Adrenal gland (tissue), 12 donors: Measurements from ENCODE around the gene KLHL11. TPM values are rescaled to one million over a fixed set of nuclear protein-coding genes. Genes with fewer than 3 reads are reported as not detected.

Experiments
- DNase-seq, 7 donors: peaks; one replicate each; pipeline ENCODE4 v3.0.0-alpha.2; 2019 to 2020
- H3K27ac ChIP-seq, 5 donors: fragments of 200-600 bp; sonication (generic) in 4 of 5; 1 replicate in 3 of 5; 2 replicates in 2 of 5; pipeline versions ENCODE4 v1.5.1 to v1.8.0; 2016 to 2020; ENCODE audit warnings: mild to moderate bottlenecking in 1 of 5
- H3K27me3 ChIP-seq: fragments of 200-600 bp; 2 replicates; pipeline ENCODE4 v1.8.0; 2021
- H3K36me3 ChIP-seq, 2 donors: fragments of 200-600 bp; replicated peaks in 1 of 2; 1 replicate in 1 of 2; 2 replicates in 1 of 2; pipeline versions ENCODE4 v1.5.1 to v1.8.0; 2018 to 2022
- H3K4me1 ChIP-seq, 2 donors: fragments of 200-600 bp; replicated peaks in 1 of 2; 1 replicate in 1 of 2; 2 replicates in 1 of 2; pipeline versions ENCODE4 v1.5.1 to v1.8.0; 2018 to 2021
- H3K4me3 ChIP-seq, 4 donors: fragments of 200-600 bp; sonication (generic) in 3 of 4; one replicate each; pipeline ENCODE4 v1.5.1; 2016 to 2018
- H3K9me3 ChIP-seq, 3 donors: fragments of 200-600 bp; sonication (generic) in 1 of 3; replicated peaks in 1 of 3; 1 replicate in 2 of 3; 2 replicates in 1 of 3; pipeline versions ENCODE4 v1.5.1 to v1.8.0; 2016 to 2021
- POLR2A ChIP-seq, 2 donors: fragments of 450-650 bp; IDR thresholded peaks; one replicate each; pipeline ENCODE4 v1.6.1; 2017; ENCODE audit warnings: antibody characterized with exemption in 2 of 2, mild to moderate bottlenecking in 2 of 2, moderate library complexity in 1 of 2
- WGBS, 4 donors: extraction: QIAGEN DNeasy Blood & Tissue Kit in 2 of 4; methylation state at CpG; one replicate each; pipeline versions ENCODE4 v1.1.5 to v1.1.7; 2013 to 2017; 5-methylcytosine and 5-hydroxymethylcytosine counted together
- intact Hi-C, 2 donors: fragments of 100-400 bp; cut with DNase I; formaldehyde crosslinking; loops; one replicate each; pipeline versions ENCODE4 v1.14.1 to v1.15.0; 2022 to 2023
- polyA plus RNA-seq, 3 donors: library from polyadenylated mRNA; stranded (reverse); fragments of 200-250 nt in 2 of 3; fragments of 350-450 nt in 1 of 3; fragmentation: Illumina TruSeq in 1 of 3; extraction: RNeasy Lipid Tissue Mini Kit (QIAGEN cat#74804) in 1 of 3; gene quantifications; one replicate each; pipeline ENCODE4 v1.2.3, GENCODE V29; 2013 to 2014
- total RNA-seq, 9 donors: library from RNA; depleted of rRNA in 4 of 9; stranded (reverse); fragments of >200 nt in 4 of 9; fragments of 120-200 nt in 1 of 9; fragmentation: NEBNext Ultra II Directional in 1 of 9; extraction: Animal tissue kit (Norgen Biotek cat#: 25700) in 1 of 9; gene quantifications; one replicate each; pipeline versions ENCODE4 v1.1.0 to v1.2.4, GENCODE V29; 2013 to 2023
- TF ChIP-seq, protein P1 (sequence below), 6 experiments: fragments of 450-650 bp in 4 of 6; fragments of 200-600 bp in 2 of 6; sonication (generic) in 1 of 6; IDR thresholded peaks; 1 replicate in 5 of 6; 2 replicates in 1 of 6; pipeline versions ENCODE4 v1.5.1 to v1.8.0; 2016 to 2021; ENCODE audit warnings: antibody characterized with exemption in 6 of 6, mild to moderate bottlenecking in 2 of 6, moderate library complexity in 1 of 6
- donor health status: healthy with polysubstance abuse.
- donor health status: Bipolar disorder and iron deficiency.
- donor health status: DM: yes; HTN: yes; CAD: no.
- donor health status: DM: no; HTN: no; CAD: no.
- donor health status: DM: no; HTN: no; CAD: no.
- donor health status: DM: yes; HTN: yes; CAD: no.

The KLHL11 gene
- total and polyA plus RNA-seq, 12 donors = 0.17 to 42.9 (median 18.3) TPM

DNA sequence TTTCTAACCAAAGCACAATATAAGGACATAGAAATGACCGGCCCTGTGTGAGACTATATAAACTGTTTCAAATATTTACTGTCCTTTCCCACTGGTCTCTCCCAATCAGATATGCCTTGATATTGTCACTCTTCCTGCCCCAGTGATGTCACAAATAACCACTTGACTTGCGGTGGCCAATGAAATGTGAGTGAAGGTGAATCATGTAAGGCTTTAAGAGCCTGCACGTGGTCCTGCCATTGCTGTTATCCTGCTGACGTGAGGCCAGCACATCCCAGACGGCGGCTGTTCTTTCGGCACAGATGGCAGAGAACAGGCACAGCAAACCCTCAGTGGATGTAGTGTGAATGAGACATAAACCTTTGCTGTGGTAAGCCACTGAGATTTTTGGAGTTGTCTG is 5.4 kb upstream of the KLHL11 start:
- H3K4me1 ChIP-seq = no peaks in the 10 kb centered on the region
- intact Hi-C loops = no loop called here
- no peaks in the 10 kb centered on the region for H3K27me3 ChIP-seq
- H3K4me3 ChIP-seq = no peak overlapping the region
- no peaks in the 10 kb centered on the region for H3K9me3 ChIP-seq
- no peak for DNase-seq
- H3K36me3 ChIP-seq = peaks cover 0 to 65% of the 10 kb centered on the region in 2 donors
- TF ChIP-seq, protein P1, sequence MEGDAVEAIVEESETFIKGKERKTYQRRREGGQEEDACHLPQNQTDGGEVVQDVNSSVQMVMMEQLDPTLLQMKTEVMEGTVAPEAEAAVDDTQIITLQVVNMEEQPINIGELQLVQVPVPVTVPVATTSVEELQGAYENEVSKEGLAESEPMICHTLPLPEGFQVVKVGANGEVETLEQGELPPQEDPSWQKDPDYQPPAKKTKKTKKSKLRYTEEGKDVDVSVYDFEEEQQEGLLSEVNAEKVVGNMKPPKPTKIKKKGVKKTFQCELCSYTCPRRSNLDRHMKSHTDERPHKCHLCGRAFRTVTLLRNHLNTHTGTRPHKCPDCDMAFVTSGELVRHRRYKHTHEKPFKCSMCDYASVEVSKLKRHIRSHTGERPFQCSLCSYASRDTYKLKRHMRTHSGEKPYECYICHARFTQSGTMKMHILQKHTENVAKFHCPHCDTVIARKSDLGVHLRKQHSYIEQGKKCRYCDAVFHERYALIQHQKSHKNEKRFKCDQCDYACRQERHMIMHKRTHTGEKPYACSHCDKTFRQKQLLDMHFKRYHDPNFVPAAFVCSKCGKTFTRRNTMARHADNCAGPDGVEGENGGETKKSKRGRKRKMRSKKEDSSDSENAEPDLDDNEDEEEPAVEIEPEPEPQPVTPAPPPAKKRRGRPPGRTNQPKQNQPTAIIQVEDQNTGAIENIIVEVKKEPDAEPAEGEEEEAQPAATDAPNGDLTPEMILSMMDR (IDR thresholded peaks at IDR 0.05) = no peak
- TF ChIP-seq POLR2A (IDR thresholded peaks at IDR 0.05) = no peak
- WGBS, 4 donors = 85 to 95% (median 90%) methylated on average over 2 to 7 of the region's 7 CpGs
- no peak overlapping the region for H3K27ac ChIP-seq

DNA sequence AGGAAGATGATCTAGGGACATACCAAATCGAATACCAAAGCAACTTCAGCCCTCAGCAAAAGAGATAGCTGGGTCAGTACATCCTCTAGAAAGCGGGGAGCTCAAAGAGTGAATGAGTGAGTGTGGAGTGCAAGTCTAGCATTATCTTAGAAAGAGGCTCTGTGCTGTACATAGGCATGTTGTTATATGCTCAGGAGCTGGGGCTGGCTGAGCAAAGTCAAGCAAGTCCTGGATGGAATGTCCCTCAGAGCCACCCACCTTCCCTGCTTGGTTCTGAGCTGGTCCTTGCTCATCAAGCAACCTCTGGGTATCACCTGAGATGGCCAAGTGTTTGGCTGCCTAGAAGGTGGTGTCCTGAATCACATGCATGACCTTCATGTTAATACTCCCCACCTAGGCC is 4.9 kb upstream of the KLHL11 start:
- peaks cover 0 to 65% of the 10 kb centered on the region in 2 donors for H3K36me3 ChIP-seq
- H3K27me3 ChIP-seq = no peaks in the 10 kb centered on the region
- no peaks in the 10 kb centered on the region for H3K9me3 ChIP-seq
- 81 to 91% (median 89%) methylated on average over 2 of the region's 2 CpGs for WGBS, 4 donors
- intact Hi-C loops = no loop called here
- TF ChIP-seq POLR2A (IDR thresholded peaks at IDR 0.05) = no peak
- TF ChIP-seq, protein P1 (IDR thresholded peaks at IDR 0.05) = no peak
- H3K4me3 ChIP-seq = no peak overlapping the region
- no peak overlapping the region for H3K27ac ChIP-seq
- DNase-seq = no peak
- no peaks in the 10 kb centered on the region for H3K4me1 ChIP-seq

DNA sequence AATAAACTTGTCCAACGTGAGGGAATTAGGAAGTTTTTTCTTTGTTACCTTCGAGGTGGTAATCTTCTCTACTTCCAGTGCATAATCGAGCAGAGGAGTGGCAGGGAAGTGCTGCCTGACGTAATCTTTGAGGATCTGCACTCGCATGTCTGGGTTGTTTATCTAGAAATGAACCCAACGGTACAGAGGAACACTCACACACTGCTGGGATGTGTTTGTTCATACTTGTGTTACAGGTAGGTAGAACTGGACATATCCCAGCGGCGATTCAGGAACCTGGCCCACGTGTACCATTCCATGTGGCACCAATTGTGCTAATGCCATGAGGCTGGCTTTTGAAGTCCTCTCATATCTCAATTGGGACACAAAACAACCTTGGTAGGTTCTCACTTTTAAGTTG is 4.2 kb upstream of the KLHL11 start:
- no peak overlapping the region for H3K4me3 ChIP-seq
- no peak overlapping the region for H3K27ac ChIP-seq
- no peak for DNase-seq
- H3K36me3 ChIP-seq = peaks cover 0 to 65% of the 10 kb centered on the region in 2 donors
- H3K4me1 ChIP-seq = no peaks in the 10 kb centered on the region
- 78 to 84% (median 79%) methylated on average over 7 to 9 of the region's 9 CpGs for WGBS, 4 donors
- intact Hi-C loops = no loop called here
- no peaks in the 10 kb centered on the region for H3K27me3 ChIP-seq
- no peak for TF ChIP-seq POLR2A (IDR thresholded peaks at IDR 0.05)
- TF ChIP-seq, protein P1 (IDR thresholded peaks at IDR 0.05) = no peak
- no peaks in the 10 kb centered on the region for H3K9me3 ChIP-seq

DNA sequence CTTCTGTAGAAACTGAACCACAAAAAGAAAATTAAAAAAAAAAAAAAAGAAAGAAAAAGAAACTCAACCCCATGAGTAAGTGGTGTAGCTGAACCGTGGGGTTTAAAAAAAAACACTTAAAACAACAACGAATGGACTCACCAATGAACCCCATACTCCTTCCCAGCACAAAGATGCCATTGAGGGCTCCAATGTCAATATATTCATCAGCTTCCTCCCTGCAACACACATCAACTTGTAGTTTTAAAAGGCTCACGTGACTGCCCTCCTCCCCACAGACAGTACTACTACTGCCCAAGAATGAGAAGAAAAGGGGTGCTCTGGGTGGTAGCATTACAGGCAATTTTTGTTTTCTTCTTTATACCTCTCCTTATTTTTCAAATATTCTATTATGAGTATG is 3.3 kb upstream of the KLHL11 start:
- Histone ChIP-seq H3K27ac (no peak overlapping the region), H3K4me3 (no peak overlapping the region), H3K4me1 (peaks cover 4 to 8% of the 10 kb centered on the region in 2 donors), H3K27me3 (no peaks in the 10 kb centered on the region), H3K36me3 (peaks cover 0 to 60% of the 10 kb centered on the region in 2 donors), H3K9me3 (no peaks in the 10 kb centered on the region)
- 55 to 62% (median 58%) methylated on average over 3 of the region's 3 CpGs for WGBS, 4 donors
- no peak for DNase-seq
- intact Hi-C loops = no loop called here
- no peak for TF ChIP-seq POLR2A (IDR thresholded peaks at IDR 0.05)
- TF ChIP-seq, protein P1 (IDR thresholded peaks at IDR 0.05) = no peak
